ENCODE results near the gene ZNF433. TPM values are rescaled to one million over a fixed set of nuclear protein-coding genes. Genes with fewer than 3 reads are reported as not detected.
"Not testable (repeated sequence)": the region's sequence is repeated elsewhere in the genome, so short reads cannot be mapped to it uniquely, and the experiment has no call there.

Gene ZNF433
- total RNA-seq, 1 donor from 2014 or later = 5.5 TPM

DNA sequence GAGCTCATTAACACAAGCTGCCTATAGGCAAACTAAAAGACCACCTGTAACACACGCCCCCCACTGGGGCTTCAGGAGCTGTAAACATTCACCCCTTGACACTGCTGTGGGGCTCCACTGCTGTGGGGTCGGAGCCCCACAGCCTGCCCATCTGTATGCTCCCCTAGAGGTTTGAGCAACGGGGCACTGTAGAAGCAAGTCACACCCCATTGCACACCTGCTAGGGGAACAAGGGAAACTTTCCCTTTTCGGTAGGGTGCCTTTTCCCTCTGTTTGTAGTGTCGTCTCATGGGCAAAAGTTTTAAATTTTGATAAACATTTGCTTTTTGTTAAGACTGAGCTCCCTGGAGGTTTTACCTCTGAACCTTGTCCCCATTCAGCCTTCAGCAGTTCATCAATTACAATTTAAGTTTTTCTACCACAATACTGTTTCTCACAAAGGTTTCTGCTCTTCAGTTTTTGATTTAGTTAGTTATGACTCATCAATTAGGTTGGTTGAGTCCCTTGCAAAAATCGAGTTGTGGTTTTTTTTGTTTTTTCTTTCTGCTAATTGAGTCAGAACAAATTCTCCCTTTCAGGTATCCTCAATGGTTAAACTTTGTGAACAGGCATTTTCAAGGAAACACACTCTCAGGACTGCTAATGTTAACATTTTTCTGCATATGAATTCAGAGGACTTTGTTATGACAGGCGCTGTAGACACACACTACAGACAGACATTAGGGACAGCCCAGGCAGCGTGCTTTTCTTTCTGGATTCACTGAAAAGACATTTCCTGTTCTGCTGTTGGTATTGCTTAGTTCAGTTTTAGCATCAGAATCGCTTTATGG, 35.1 kb downstream of the ZNF433 start:
- Histone ChIP-seq H3K36me3 (ENCODE audit: control insufficient read depth, insufficient read depth, low read length) (no peaks in the 10 kb centered on the region), H3K4me3 (ENCODE audit: low read depth, low read length) (no peak overlapping the region), H3K27me3 (ENCODE audit: control insufficient read depth, insufficient read depth, low read length) (no peaks in the 10 kb centered on the region)
- no peak for FAIRE-seq
- peak; percentile 12 for DNase-seq (ENCODE audit: low read depth)
- TF ChIP-seq, protein P1, sequence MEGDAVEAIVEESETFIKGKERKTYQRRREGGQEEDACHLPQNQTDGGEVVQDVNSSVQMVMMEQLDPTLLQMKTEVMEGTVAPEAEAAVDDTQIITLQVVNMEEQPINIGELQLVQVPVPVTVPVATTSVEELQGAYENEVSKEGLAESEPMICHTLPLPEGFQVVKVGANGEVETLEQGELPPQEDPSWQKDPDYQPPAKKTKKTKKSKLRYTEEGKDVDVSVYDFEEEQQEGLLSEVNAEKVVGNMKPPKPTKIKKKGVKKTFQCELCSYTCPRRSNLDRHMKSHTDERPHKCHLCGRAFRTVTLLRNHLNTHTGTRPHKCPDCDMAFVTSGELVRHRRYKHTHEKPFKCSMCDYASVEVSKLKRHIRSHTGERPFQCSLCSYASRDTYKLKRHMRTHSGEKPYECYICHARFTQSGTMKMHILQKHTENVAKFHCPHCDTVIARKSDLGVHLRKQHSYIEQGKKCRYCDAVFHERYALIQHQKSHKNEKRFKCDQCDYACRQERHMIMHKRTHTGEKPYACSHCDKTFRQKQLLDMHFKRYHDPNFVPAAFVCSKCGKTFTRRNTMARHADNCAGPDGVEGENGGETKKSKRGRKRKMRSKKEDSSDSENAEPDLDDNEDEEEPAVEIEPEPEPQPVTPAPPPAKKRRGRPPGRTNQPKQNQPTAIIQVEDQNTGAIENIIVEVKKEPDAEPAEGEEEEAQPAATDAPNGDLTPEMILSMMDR (IDR thresholded peaks at IDR 0.05; ENCODE audit: insufficient read depth, low read length, severe bottlenecking) = no peak

DNA sequence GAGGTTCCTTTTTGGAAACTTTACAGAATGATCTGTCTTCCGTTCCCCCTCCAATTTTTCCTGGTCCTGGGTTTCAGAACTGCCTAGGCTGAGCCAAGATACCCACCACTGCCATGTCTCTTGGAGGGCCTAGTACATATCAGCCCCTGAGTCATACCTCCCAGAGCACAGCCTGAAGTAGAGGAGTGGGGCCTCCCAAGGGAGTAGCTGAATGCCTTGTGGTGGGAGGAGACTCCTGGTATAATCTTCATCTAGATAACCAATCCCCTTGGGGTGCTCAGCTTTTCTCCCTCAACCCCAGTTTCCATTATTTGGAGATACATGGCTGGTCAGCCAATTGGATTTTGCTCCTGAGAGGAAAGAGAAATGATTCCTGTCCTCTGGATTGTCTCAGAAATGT, 40.3 kb downstream of the ZNF433 start:
- H3K36me3 ChIP-seq (ENCODE audit: control insufficient read depth, insufficient read depth, low read length) = no peaks in the 10 kb centered on the region
- TF ChIP-seq, protein P1 (IDR thresholded peaks at IDR 0.05; ENCODE audit: insufficient read depth, low read length, severe bottlenecking) = no peak
- no peaks in the 10 kb centered on the region for H3K27me3 ChIP-seq (ENCODE audit: control insufficient read depth, insufficient read depth, low read length)
- FAIRE-seq (no peak), DNase-seq (ENCODE audit: low read depth) (no peak)
- H3K4me3 ChIP-seq (ENCODE audit: low read depth, low read length) = no peak overlapping the region

DNA sequence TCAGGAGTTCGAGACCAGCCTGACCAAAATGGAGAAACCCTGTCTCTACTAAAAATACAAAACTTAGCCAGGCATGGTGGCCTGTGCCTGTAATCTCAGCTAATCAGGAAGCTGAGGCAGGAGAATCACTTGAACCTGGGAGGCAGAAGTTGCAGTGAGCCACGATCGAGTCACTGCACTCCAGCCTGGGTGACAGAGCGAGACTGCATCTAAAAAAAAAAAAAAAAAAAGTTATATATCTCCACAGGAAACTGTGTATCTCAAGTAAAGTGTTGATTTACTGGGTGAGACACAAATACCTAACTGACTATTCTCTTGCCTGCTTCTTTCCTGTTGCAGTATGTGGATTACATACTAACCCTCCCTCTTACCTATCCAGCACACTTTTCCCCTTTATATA, 43.6 kb downstream of the ZNF433 start:
- not testable (repeated sequence) for H3K27me3 ChIP-seq (ENCODE audit: control insufficient read depth, insufficient read depth, low read length); H3K36me3 ChIP-seq (ENCODE audit: control insufficient read depth, insufficient read depth, low read length); H3K4me3 ChIP-seq (ENCODE audit: low read depth, low read length); FAIRE-seq
- DNase-seq (ENCODE audit: low read depth) = peak; percentile 34

DNA sequence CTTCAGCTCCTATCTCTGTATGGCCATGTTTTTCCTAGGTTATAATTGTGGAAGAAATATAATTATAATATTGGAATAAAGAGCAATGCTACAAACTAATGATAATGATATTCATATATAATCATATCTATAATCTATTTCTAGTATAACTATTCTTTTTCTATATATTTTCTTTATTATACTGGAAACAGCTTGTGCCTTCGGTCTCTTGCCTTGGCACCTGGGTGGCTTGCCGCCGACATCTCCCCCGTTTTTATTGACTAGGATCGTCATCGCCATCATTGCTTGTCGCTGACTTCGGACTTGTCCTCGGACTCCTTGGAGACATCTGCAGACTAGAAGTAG, 46.4 kb downstream of the ZNF433 start:
- H3K4me3 ChIP-seq (ENCODE audit: low read depth, low read length) = no peak overlapping the region
- no peaks in the 10 kb centered on the region for H3K27me3 ChIP-seq (ENCODE audit: control insufficient read depth, insufficient read depth, low read length)
- no peak for DNase-seq (ENCODE audit: low read depth)
- H3K36me3 ChIP-seq (ENCODE audit: control insufficient read depth, insufficient read depth, low read length) = no peaks in the 10 kb centered on the region
- no peak for FAIRE-seq
- TF ChIP-seq, protein P1 (IDR thresholded peaks at IDR 0.05; ENCODE audit: insufficient read depth, low read length, severe bottlenecking) = no peak

DNA sequence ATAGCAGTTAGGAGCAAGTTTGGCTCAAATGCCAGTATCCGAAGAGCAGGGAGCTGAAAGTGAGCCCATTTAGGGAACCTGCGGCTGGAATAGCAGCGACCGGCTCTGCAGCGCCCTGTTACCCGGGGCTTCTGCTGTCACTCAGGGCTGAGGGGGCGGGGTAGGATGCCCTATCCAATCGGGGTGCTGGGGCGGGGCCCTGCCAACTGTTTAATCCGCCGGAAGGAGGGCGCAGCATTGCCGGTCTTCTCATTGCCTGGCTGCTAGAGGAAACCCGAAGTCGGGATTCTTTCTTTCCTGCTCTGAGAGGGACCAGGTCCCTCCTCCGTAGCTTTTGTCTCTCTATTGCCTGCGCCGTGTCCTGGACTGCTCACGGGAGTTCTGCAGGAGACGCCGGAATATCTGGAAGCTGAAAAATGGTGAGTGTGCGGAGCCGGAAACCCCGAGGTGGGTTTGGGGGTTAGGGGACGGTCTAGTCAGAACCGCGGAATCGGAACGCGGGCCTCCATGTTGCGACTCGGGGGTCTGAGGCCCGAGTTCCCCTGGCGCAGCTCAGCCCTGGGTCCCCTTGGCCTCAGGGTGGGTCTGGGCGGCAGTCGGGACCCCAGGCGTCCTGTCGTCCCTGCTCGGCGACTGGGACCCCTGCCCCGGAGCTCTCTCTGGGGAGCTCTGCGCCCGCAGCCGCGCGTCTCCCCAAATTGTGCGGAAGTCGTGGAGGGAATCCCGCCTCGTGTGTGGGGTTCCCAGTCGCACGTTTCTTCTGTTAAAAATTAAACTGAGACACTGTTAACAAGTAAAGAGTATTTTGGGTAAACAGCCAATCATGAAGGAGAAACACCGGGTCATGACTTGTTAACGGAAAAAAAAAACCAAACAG, 47.8 kb downstream of the ZNF433 start:
- Histone ChIP-seq H3K36me3 (ENCODE audit: control insufficient read depth, insufficient read depth, low read length) (no peaks in the 10 kb centered on the region), H3K27me3 (ENCODE audit: control insufficient read depth, insufficient read depth, low read length) (no peaks in the 10 kb centered on the region), H3K4me3 (ENCODE audit: low read depth, low read length) (peak overlapping the region; percentile 91)
- TF ChIP-seq, protein P1 (IDR thresholded peaks at IDR 0.05; ENCODE audit: insufficient read depth, low read length, severe bottlenecking) = no peak
- FAIRE-seq (no peak), DNase-seq (ENCODE audit: low read depth) (peak; percentile 85)

DNA sequence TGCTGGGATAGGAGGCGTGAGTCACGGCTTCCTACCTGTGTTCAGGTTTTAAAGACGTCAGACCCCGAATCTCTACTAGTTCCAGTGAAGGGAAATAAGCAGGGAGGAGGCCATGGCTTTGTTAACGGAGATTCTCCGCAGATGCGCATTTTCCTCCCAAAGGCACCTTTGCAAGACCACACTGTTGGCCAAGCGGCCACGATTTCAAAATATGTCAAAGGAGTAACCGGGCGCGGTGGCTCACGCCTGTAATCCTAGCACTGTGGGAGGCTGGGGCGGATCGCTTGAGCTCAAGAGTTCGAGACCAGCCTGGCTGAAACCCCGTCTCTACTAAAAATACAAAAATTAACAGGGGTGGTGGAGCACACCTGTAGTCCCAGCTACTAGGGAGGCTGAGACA, 48.7 kb downstream of the ZNF433 start:
- DNase-seq (ENCODE audit: low read depth) (no peak), FAIRE-seq (no peak)
- Histone ChIP-seq H3K4me3 (ENCODE audit: low read depth, low read length) (no peak overlapping the region), H3K36me3 (ENCODE audit: control insufficient read depth, insufficient read depth, low read length) (no peaks in the 10 kb centered on the region), H3K27me3 (ENCODE audit: control insufficient read depth, insufficient read depth, low read length) (no peaks in the 10 kb centered on the region)
- TF ChIP-seq, protein P1 (IDR thresholded peaks at IDR 0.05; ENCODE audit: insufficient read depth, low read length, severe bottlenecking) = no peak

All from bronchial epithelial cell (primary cell).